CD14-positive monocyte (primary cell): ENCODE results near the gene HDAC7. TPM values are rescaled to one million over a fixed set of nuclear protein-coding genes. Genes with fewer than 3 reads are reported as not detected.

Experiments used
- DNase-seq, 3 donors: peaks; one replicate each; pipeline ENCODE4 v3.0.0-alpha.2; 2011 to 2022
- H2AFZ ChIP-seq: 2 replicates; pipeline ENCODE4 v1.6.0; 2012; ENCODE audit warnings: mild to moderate bottlenecking, low read depth, low read length, inconsistent platforms; ENCODE audit not compliant: insufficient read depth, poor library complexity, severe bottlenecking
- H3K27ac ChIP-seq, 2 donors: 1 replicate in 1 of 2; 2 replicates in 1 of 2; pipeline ENCODE4 v1.5.1; 2012 to 2013; ENCODE audit warnings: low read length in 2 of 2, control low read depth in 1 of 2, inconsistent platforms in 1 of 2, low read depth in 1 of 2, mild to moderate bottlenecking in 1 of 2
- H3K27me3 ChIP-seq, 2 donors: one replicate each; pipeline versions ENCODE4 v1.6.0 to v1.6.1; 2011 to 2013; ENCODE audit warnings: low read length in 2 of 2; ENCODE audit not compliant: control insufficient read depth in 2 of 2, insufficient read depth in 2 of 2
- H3K36me3 ChIP-seq, 2 donors: replicated peaks in 1 of 2; 1 replicate in 1 of 2; 2 replicates in 1 of 2; pipeline versions ENCODE4 v1.5.1 to v1.6.1; 2012 to 2013; ENCODE audit warnings: low read length in 2 of 2, control low read depth in 1 of 2, inconsistent platforms in 1 of 2, mild to moderate bottlenecking in 1 of 2; ENCODE audit not compliant: insufficient read depth in 2 of 2, control insufficient read depth in 1 of 2
- H3K4me1 ChIP-seq, 2 donors: 1 replicate in 1 of 2; 2 replicates in 1 of 2; pipeline versions ENCODE4 v1.5.1 to v1.6.1; 2012 to 2013; ENCODE audit warnings: low read length in 2 of 2, control low read depth in 1 of 2, inconsistent platforms in 1 of 2, mild to moderate bottlenecking in 1 of 2, moderate library complexity in 1 of 2; ENCODE audit not compliant: insufficient read depth in 2 of 2, control insufficient read depth in 1 of 2
- H3K4me2 ChIP-seq: replicated peaks from 2 replicates; pipeline ENCODE3; 2012; ENCODE audit warnings: low read length, moderate library complexity, mild to moderate bottlenecking; ENCODE audit not compliant: poor library complexity, severe bottlenecking; ENCODE audit errors: extremely low read depth
- H3K4me3 ChIP-seq, 3 experiments: fragments of 200-600 bp in 1 of 3; sonication (generic) in 1 of 3; replicated peaks in 1 of 3; 1 replicate in 2 of 3; 2 replicates in 1 of 3; pipeline ENCODE4 v1.5.1; 2011 to 2013; ENCODE audit warnings: low read length in 3 of 3, mild to moderate bottlenecking in 3 of 3, control low read depth in 2 of 3, low read depth in 2 of 3, inconsistent platforms in 1 of 3, moderate library complexity in 1 of 3
- H3K79me2 ChIP-seq: 2 replicates; pipeline ENCODE4 v1.6.0; 2012; ENCODE audit warnings: mild to moderate bottlenecking, control low read depth, inconsistent platforms, low read length, moderate library complexity; ENCODE audit not compliant: insufficient read depth
- H3K9ac ChIP-seq: 2 replicates; pipeline ENCODE4 v1.6.0; 2017; ENCODE audit warnings: low read length, mild to moderate bottlenecking; ENCODE audit not compliant: insufficient read depth, poor library complexity, severe bottlenecking
- H3K9me3 ChIP-seq, 2 donors: replicated peaks in 1 of 2; 1 replicate in 1 of 2; 2 replicates in 1 of 2; pipeline versions ENCODE4 v1.5.1 to v1.6.1; 2012 to 2013; ENCODE audit warnings: low read length in 2 of 2, control low read depth in 1 of 2; ENCODE audit not compliant: control insufficient read depth in 1 of 2, insufficient read depth in 1 of 2
- H4K20me1 ChIP-seq: 2 replicates; pipeline ENCODE4 v1.6.0; 2012; ENCODE audit warnings: mild to moderate bottlenecking, low read length, control low read depth, moderate library complexity; ENCODE audit not compliant: insufficient read depth
- H3K27ac Mint-ChIP-seq, 7 donors: one replicate each; pipeline ENCODE4 v1.8.0; 2020; ENCODE audit warnings: mild to moderate bottlenecking in 7 of 7, mixed read lengths in 7 of 7, moderate library complexity in 6 of 7, inconsistent platforms in 2 of 7
- H3K27me3 Mint-ChIP-seq, 3 donors: one replicate each; pipeline ENCODE4 v1.8.0; 2021 to 2022; ENCODE audit warnings: low read depth in 3 of 3, mild to moderate bottlenecking in 3 of 3, mixed read lengths in 3 of 3, moderate library complexity in 3 of 3, inconsistent platforms in 1 of 3
- H3K36me3 Mint-ChIP-seq, 2 donors: one replicate each; pipeline ENCODE4 v1.8.0; 2020; ENCODE audit warnings: mixed read lengths in 2 of 2, inconsistent platforms in 1 of 2, mild to moderate bottlenecking in 1 of 2
- H3K4me1 Mint-ChIP-seq: one replicate; pipeline ENCODE4 v1.8.0; 2020; ENCODE audit warnings: mild to moderate bottlenecking, mixed read lengths
- H3K4me3 Mint-ChIP-seq, 2 donors: one replicate each; pipeline ENCODE4 v1.8.0; 2020; ENCODE audit warnings: mild to moderate bottlenecking in 2 of 2, mixed read lengths in 2 of 2, moderate library complexity in 1 of 2
- H3K9me3 Mint-ChIP-seq, 7 donors: one replicate each; pipeline ENCODE4 v1.8.0; 2020 to 2022; ENCODE audit warnings: mixed read lengths in 7 of 7, mild to moderate bottlenecking in 6 of 7, moderate library complexity in 6 of 7, inconsistent platforms in 2 of 7
- CTCF ChIP-seq: fragments of 200-600 bp; IDR thresholded peaks from one replicate; pipeline ENCODE4 v1.8.0; 2022; ENCODE audit warnings: antibody characterized with exemption, mild to moderate bottlenecking
- WGBS: methylation state at CpG from one replicate; pipeline ENCODE4 v1.1.5; 2013; ENCODE audit warnings: missing lambda C conversion rate; ENCODE audit not compliant: insufficient coverage; 5-methylcytosine and 5-hydroxymethylcytosine counted together
- intact Hi-C, 2 donors: fragments of 100-400 bp; cut with micrococcal nuclease; formaldehyde crosslinking; loops; one replicate each; pipeline versions ENCODE4 v1.15.0 to v1.15.1; 2023
- polyA plus RNA-seq, 3 donors: library from polyadenylated mRNA; depleted of rRNA in 1 of 3; unstranded in 2 of 3; stranded (reverse) in 1 of 3; fragments of 300-500 nt in 2 of 3; fragments of >200 nt in 1 of 3; fragmentation: Illumina TruSeq in 2 of 3; gene quantifications; 1 replicate in 2 of 3; 2 replicates in 1 of 3; pipeline ENCODE4 v1.2.3, GENCODE V29; 2012 to 2021

Gene HDAC7
- polyA plus RNA-seq, 3 donors, result 5.9 to 79.2 (median 8.4) TPM

GRCh38 chr12:47840571-47840970 is 20.9 kb upstream of the HDAC7 start:
- Mint-ChIP-seq H3K36me3 (peaks cover 26 to 29% of the 10 kb centered on the region in 2 donors), H3K4me3 (no peak overlapping the region), H3K4me1 (peaks cover 11% of the 10 kb centered on the region), H3K27ac (no peak overlapping the region), H3K9me3 (no peaks in the 10 kb centered on the region), H3K27me3 (peaks cover 2 to 7% (median 5%) of the 10 kb centered on the region in 3 donors)
- DNase-seq, result no peak
- no peak overlapping the region for H3K4me3 ChIP-seq
- peaks cover 2 to 3% of the 10 kb centered on the region in 2 donors for H3K4me1 ChIP-seq
- H3K36me3 ChIP-seq, result peaks cover 18 to 30% of the 10 kb centered on the region in 2 donors
- intact Hi-C loops, result no loop called here
- H3K27ac ChIP-seq, result no peak overlapping the region
- no peaks in the 10 kb centered on the region for H3K9me3 ChIP-seq
- H3K79me2 ChIP-seq, result no peaks in the 10 kb centered on the region
- TF ChIP-seq CTCF, result no peak
- WGBS, result 100% methylated on average over 1 of the region's 1 CpG
- no peak overlapping the region for H3K9ac ChIP-seq
- H2AFZ ChIP-seq, result no peak overlapping the region
- no peaks in the 10 kb centered on the region for H3K27me3 ChIP-seq
- H4K20me1 ChIP-seq, result no peaks in the 10 kb centered on the region
- H3K4me2 ChIP-seq, result no peak overlapping the region

- Mint-ChIP-seq H3K27me3 (peaks cover 2 to 7% (median 5%) of the 10 kb centered on the region in 3 donors), H3K4me1 (peaks cover 23% of the 10 kb centered on the region), H3K9me3 (no peaks in the 10 kb centered on the region), H3K36me3 (peaks cover 14 to 17% of the 10 kb centered on the region in 2 donors), H3K4me3 (peak overlapping the region in 1 of 2 donors; percentile 31), H3K27ac (peak overlapping the region in 2 of 7 donors; percentile 62 to 71)
- H3K9me3 ChIP-seq, result no peaks in the 10 kb centered on the region
- WGBS, result 90% methylated on average over 7 of the region's 8 CpGs
- H3K4me1 ChIP-seq, result peaks cover 14 to 16% of the 10 kb centered on the region in 2 donors
- H3K36me3 ChIP-seq, result peaks cover 6 to 18% of the 10 kb centered on the region in 2 donors
- no peak for TF ChIP-seq CTCF
- H3K27ac ChIP-seq, result no peak overlapping the region
- H3K27me3 ChIP-seq, result no peaks in the 10 kb centered on the region
- no peak overlapping the region for H3K4me2 ChIP-seq
- no peaks in the 10 kb centered on the region for H3K79me2 ChIP-seq
- no peak overlapping the region for H3K4me3 ChIP-seq
- H2AFZ ChIP-seq, result no peak overlapping the region
- no peaks in the 10 kb centered on the region for H4K20me1 ChIP-seq
- intact Hi-C loops, result loop anchor here (2.0 to 10.0 kb wide), 5 partner anchors 37 to 125 kb away; no protein-coding TSS in a partner anchor
- DNase-seq, result no peak
- no peak overlapping the region for H3K9ac ChIP-seq
Observed at GRCh38 chr12:47839214-47839876, 19.6 kb upstream of the HDAC7 start.
